ENCODE measurements around the gene EXOC6B. TPM values are rescaled to one million over a fixed set of nuclear protein-coding genes. Genes with fewer than 3 reads are reported as not detected.

The EXOC6B gene
- total RNA-seq, 4 donors from 2014 or later = 15.7 to 58.4 (median 37.9) TPM

DNA sequence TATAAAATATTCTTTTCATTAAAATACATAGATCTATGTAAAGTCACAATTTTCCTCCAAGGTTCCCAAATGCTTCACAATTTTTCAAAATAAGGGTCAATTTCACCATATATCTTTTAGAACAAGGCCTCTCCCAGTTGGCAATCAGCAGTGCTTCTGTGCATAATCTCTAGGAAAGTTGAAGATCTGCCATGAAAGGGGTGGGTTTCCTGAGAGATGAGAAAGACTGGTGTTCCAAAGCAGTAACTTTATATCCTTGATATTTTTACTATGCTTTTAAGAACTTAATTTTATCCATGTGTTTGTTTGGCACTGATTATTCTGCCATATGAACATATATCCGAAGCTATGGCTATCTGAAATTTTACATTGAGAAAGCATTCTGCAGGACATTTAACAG is 478.8 kb downstream of the EXOC6B start:
- intact Hi-C loops (cut with DNase I; ENCODE audit: low total_unique reads) = no loop called here
- H3K27me3 ChIP-seq = no peaks in the 10 kb centered on the region
- no peaks in the 10 kb centered on the region for H3K9me3 ChIP-seq
- no peak for DNase-seq
- in situ Hi-C loops (cut with MboI; ENCODE audit: low pct_ligation_motif_present in 1 of 4, low pct_unique_long_range_greater_than_20kb in 1 of 4, low sequenced_read_pairs in 3 of 4) = no loop called here
- H3K4me1 ChIP-seq = no peaks in the 10 kb centered on the region
- TF ChIP-seq EP300 (IDR thresholded peaks at IDR 0.05; ENCODE audit: low read depth) = no peak
- TF ChIP-seq, protein P1, sequence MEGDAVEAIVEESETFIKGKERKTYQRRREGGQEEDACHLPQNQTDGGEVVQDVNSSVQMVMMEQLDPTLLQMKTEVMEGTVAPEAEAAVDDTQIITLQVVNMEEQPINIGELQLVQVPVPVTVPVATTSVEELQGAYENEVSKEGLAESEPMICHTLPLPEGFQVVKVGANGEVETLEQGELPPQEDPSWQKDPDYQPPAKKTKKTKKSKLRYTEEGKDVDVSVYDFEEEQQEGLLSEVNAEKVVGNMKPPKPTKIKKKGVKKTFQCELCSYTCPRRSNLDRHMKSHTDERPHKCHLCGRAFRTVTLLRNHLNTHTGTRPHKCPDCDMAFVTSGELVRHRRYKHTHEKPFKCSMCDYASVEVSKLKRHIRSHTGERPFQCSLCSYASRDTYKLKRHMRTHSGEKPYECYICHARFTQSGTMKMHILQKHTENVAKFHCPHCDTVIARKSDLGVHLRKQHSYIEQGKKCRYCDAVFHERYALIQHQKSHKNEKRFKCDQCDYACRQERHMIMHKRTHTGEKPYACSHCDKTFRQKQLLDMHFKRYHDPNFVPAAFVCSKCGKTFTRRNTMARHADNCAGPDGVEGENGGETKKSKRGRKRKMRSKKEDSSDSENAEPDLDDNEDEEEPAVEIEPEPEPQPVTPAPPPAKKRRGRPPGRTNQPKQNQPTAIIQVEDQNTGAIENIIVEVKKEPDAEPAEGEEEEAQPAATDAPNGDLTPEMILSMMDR (IDR thresholded peaks at IDR 0.05) = no peak
- TF ChIP-seq POLR2A (IDR thresholded peaks at IDR 0.05) = no peak
- TF ChIP-seq POLR2AphosphoS5 (IDR thresholded peaks at IDR 0.05) = no peak
- H3K4me3 ChIP-seq = no peak overlapping the region
- H3K36me3 ChIP-seq = no peaks in the 10 kb centered on the region
- H3K27ac ChIP-seq = no peak overlapping the region
- 92% methylated on average over 1 of the region's 1 CpG for WGBS, 2 donors (ENCODE audit: low coverage in 1 of 2)

DNA sequence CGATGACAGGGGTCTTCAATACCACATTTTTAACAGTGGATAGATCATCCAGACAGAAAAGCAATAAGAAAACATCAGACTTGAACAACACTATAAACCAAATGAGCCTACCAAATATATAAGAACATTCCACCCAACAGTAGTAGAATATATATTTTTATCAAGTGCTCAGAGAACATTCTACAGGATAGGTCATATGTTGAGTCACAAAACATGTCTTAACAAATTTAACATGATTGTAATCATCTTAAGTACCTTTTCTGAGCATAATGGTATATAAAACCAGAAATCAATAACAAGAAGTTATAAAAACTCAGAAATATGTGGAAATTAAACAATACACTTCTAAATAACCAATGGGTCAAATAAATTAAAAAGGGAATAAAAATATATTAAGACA is 484.2 kb downstream of the EXOC6B start:
- intact Hi-C loops (cut with DNase I; ENCODE audit: low total_unique reads) = no loop called here
- no peaks in the 10 kb centered on the region for H3K4me1 ChIP-seq

DNA sequence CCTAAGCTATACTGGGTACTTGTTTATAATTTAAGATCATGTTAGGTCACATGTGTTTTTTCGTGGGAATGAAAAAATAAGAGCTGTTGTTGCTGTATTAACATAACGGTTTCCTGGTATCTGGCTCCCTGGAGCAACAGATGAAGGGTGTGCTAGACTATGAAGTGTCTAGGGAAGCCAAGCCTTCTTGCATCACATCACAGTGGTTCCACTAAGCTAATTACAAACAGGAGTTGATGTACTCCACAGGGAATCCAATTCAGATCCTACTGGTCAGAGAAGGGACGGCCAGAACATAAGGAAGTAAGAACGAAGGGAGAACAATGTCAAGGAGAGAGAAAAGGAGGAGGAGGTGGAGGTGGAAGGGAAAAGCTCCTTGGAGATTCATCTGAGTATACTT is 485.2 kb downstream of the EXOC6B start:
- no peaks in the 10 kb centered on the region for H3K4me1 ChIP-seq
- no peaks in the 10 kb centered on the region for H3K36me3 ChIP-seq
- no peak overlapping the region for H3K27ac ChIP-seq
- intact Hi-C loops (cut with DNase I; ENCODE audit: low total_unique reads) = no loop called here
- DNase-seq = no peak
- H3K9me3 ChIP-seq = no peaks in the 10 kb centered on the region
- H3K4me3 ChIP-seq = no peak overlapping the region
- TF ChIP-seq POLR2A (IDR thresholded peaks at IDR 0.05) (no peak), EP300 (IDR thresholded peaks at IDR 0.05; ENCODE audit: low read depth) (no peak), POLR2AphosphoS5 (IDR thresholded peaks at IDR 0.05) (no peak)
- TF ChIP-seq, protein P1 (IDR thresholded peaks at IDR 0.05) = no peak
- no peaks in the 10 kb centered on the region for H3K27me3 ChIP-seq
- WGBS, 2 donors (ENCODE audit: low coverage in 1 of 2) = 85 to 88% methylated on average over 4 of the region's 4 CpGs
- in situ Hi-C loops (cut with MboI; ENCODE audit: low pct_ligation_motif_present in 1 of 4, low pct_unique_long_range_greater_than_20kb in 1 of 4, low sequenced_read_pairs in 3 of 4) = no loop called here

More for the DNA sequence above, 484.2 kb downstream of the EXOC6B start:
- TF ChIP-seq EP300 (IDR thresholded peaks at IDR 0.05; ENCODE audit: low read depth) (no peak), POLR2A (IDR thresholded peaks at IDR 0.05) (no peak), POLR2AphosphoS5 (IDR thresholded peaks at IDR 0.05) (no peak)
- TF ChIP-seq, protein P1 (IDR thresholded peaks at IDR 0.05) = no peak
- H3K4me3 ChIP-seq = no peak overlapping the region
- 92 to 100% methylated on average over 1 of the region's 1 CpG for WGBS, 2 donors (ENCODE audit: low coverage in 1 of 2)
- in situ Hi-C loops (cut with MboI; ENCODE audit: low pct_ligation_motif_present in 1 of 4, low pct_unique_long_range_greater_than_20kb in 1 of 4, low sequenced_read_pairs in 3 of 4) = no loop called here
- no peak overlapping the region for H3K27ac ChIP-seq
- no peaks in the 10 kb centered on the region for H3K36me3 ChIP-seq
- H3K9me3 ChIP-seq = no peaks in the 10 kb centered on the region
- no peak for DNase-seq
- no peaks in the 10 kb centered on the region for H3K27me3 ChIP-seq

DNA sequence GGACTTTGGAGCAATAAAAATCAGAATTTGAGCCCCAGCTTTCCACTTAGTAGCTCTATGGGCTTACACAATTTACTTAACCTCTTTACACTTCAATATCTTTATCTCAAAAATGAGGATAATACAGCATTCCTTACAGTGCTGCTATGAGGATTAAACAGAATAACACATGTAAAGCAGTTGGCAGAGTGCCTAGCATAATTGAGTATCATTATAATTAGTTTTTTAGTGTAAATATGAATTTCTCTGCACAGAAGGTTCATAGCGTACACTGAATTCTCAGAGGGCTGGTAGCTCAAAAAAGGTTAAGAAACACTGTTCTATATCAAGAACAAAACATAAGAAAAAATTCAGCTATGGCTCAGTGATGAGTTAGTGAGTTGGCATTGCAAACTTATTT is 487.8 kb downstream of the EXOC6B start:
- 75 to 100% methylated on average over 1 of the region's 1 CpG for WGBS, 2 donors (ENCODE audit: low coverage in 1 of 2)
- in situ Hi-C loops (cut with MboI; ENCODE audit: low pct_ligation_motif_present in 1 of 4, low pct_unique_long_range_greater_than_20kb in 1 of 4, low sequenced_read_pairs in 3 of 4) (no loop called here), intact Hi-C loops (cut with DNase I; ENCODE audit: low total_unique reads) (no loop called here)
- TF ChIP-seq EP300 (IDR thresholded peaks at IDR 0.05; ENCODE audit: low read depth) (no peak), POLR2A (IDR thresholded peaks at IDR 0.05) (no peak), POLR2AphosphoS5 (IDR thresholded peaks at IDR 0.05) (no peak)
- TF ChIP-seq, protein P1 (IDR thresholded peaks at IDR 0.05) = no peak
- no peak overlapping the region for H3K4me3 ChIP-seq
- H3K4me1 ChIP-seq = no peaks in the 10 kb centered on the region
- H3K36me3 ChIP-seq = no peaks in the 10 kb centered on the region
- H3K9me3 ChIP-seq = no peaks in the 10 kb centered on the region
- DNase-seq = no peak
- no peak overlapping the region for H3K27ac ChIP-seq
- H3K27me3 ChIP-seq = no peaks in the 10 kb centered on the region
